LNCAP (cell line): Measurements from ENCODE around the gene CMTM4.

Source experiments
- TF ChIP-seq, protein P1 (sequence below): fragments of 450-650 bp; IDR thresholded peaks from 2 replicates; pipeline ENCODE4 v1.5.1; 2017; ENCODE audit warnings: mild to moderate bottlenecking

CMTM4 gene

DNA sequence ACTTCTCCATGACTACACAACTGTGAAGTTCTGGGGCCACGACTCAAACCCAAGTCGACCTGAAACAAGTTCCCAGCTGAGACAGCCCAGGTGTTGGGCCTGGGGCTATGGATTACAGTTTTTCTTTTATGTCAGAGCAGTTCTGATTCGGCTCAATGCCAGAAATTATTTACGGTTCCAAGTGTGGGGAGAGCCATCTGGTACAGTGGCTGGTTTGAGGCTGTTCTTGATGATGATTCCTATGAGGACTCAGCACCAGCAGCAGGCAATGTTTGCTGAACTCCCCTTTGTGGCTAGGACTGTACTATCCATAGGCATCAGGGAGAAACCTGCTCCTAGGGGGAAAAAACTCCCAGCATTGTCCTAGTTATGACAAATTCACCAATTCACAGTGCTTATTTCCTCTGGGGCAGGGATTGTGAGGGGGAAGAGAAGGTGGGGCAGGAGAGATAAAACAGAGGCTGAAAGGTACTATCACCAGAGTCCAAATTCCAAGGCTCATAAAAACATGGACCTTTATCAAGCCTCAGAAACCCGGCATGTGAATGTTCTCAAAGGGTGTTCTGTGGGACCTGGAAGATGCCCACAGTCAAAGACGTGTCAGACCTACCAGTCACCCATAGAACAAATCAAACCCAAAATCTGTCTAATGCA lies 18.2 kb upstream of the CMTM4 start:
- TF ChIP-seq, protein P1, sequence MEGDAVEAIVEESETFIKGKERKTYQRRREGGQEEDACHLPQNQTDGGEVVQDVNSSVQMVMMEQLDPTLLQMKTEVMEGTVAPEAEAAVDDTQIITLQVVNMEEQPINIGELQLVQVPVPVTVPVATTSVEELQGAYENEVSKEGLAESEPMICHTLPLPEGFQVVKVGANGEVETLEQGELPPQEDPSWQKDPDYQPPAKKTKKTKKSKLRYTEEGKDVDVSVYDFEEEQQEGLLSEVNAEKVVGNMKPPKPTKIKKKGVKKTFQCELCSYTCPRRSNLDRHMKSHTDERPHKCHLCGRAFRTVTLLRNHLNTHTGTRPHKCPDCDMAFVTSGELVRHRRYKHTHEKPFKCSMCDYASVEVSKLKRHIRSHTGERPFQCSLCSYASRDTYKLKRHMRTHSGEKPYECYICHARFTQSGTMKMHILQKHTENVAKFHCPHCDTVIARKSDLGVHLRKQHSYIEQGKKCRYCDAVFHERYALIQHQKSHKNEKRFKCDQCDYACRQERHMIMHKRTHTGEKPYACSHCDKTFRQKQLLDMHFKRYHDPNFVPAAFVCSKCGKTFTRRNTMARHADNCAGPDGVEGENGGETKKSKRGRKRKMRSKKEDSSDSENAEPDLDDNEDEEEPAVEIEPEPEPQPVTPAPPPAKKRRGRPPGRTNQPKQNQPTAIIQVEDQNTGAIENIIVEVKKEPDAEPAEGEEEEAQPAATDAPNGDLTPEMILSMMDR: no peak

GRCh38 chr16:66714062-66714461 lies 17.5 kb upstream of the CMTM4 start:
- TF ChIP-seq, protein P1: no peak

DNA sequence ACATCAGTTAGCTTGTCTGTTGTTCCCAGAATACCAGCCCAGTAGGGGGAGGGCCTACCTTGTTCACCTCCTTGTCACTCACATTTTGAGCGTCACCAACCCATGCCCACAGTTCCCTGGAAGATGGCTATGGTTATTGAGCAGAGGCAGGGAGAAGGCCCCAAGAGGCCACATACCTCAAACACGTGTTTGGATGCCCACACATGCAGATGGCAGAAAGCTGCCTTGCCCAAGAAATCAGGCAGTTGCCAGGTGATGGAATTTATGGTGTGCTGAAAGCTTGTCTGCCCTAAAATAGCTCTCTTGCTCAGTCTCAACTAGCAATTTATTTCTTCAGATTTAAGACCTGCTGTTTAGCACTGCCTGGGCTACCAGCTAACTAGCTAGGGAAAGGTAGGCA lies 16.5 kb upstream of the CMTM4 start:
- TF ChIP-seq, protein P1: no peak

DNA sequence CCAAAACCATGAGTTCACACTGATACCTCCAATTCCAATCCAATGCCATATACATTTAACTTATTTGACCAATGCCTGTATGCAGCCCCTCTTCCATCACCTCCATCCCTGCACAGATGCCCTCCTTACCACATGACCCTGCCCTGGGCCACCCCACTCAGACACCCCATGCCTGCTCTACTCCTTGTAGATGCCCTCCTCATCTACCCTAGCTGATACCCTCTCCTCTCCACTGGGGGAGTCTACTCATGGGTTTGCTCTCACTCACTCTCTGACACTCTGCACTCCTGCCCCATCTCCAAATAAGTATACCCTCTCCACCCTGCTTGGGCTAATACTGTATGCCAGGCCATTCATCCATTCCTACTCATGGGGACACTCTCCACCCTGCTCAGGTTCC lies 16.0 kb upstream of the CMTM4 start:
- TF ChIP-seq, protein P1: no peak

DNA sequence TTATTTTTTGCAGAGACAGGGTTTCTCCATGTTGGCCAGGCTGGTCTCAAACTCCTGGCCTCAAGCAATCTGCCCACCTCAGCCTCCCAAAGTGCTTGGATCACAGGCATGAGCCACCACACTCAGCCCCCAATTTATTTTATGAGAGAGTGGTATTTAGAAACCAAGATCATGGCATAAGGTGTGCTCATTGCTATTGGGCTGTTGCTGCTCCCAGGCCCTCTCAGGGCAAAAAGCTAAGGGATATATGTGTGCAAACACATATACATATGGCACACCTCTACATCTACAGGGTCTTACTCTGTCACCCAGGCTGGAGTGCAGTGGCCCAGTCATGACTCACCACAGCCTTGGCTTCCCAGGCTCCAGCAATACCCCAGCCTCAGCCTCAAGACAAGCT lies 15.0 kb upstream of the CMTM4 start:
- TF ChIP-seq, protein P1: no peak

GRCh38 chr16:66706506-66706880 lies 9.9 kb upstream of the CMTM4 start:
- TF ChIP-seq, protein P1: no peak

- TF ChIP-seq, protein P1: no peak
Observed at GRCh38 chr16:66705790-66706505, 9.4 kb upstream of the CMTM4 start.
